Thyroid gland (tissue), 4 donors: ENCODE results near the gene DUX4. TPM values are rescaled to one million over a fixed set of nuclear protein-coding genes. Genes with fewer than 3 reads are reported as not detected.
A peak's percentile ranks its signal among the peaks of the same experiment; 100 is the strongest.
"Not testable (repeated sequence)": the region's sequence is repeated elsewhere in the genome, so short reads cannot be mapped to it uniquely, and the experiment has no call there.

Experiments used
- DNase-seq, 2 donors: peaks; one replicate each; pipeline ENCODE4 v3.0.0-alpha.2; 2019
- H3K27ac ChIP-seq, 3 donors: fragments of 200-600 bp; sonication (generic); 1 replicate in 2 of 3; 2 replicates in 1 of 3; pipeline ENCODE4 v1.5.1; 2016 to 2019; ENCODE audit warnings: mild to moderate bottlenecking in 1 of 3, moderate library complexity in 1 of 3
- H3K27me3 ChIP-seq: fragments of 200-600 bp; sonication (generic); one replicate; pipeline ENCODE4 v1.5.1; 2019
- H3K36me3 ChIP-seq, 2 donors: fragments of 200-600 bp; sonication (generic); one replicate each; pipeline ENCODE4 v1.5.1; 2016 to 2019
- H3K4me1 ChIP-seq, 2 donors: fragments of 200-600 bp; sonication (generic); one replicate each; pipeline ENCODE4 v1.5.1; 2017 to 2019
- H3K4me3 ChIP-seq, 3 donors: fragments of 200-600 bp; sonication (generic); replicated peaks in 1 of 3; 1 replicate in 2 of 3; 2 replicates in 1 of 3; pipeline ENCODE4 v1.5.1; 2016; ENCODE audit warnings: mild to moderate bottlenecking in 1 of 3
- H3K9me3 ChIP-seq: fragments of 200-600 bp; sonication (generic); one replicate; pipeline ENCODE4 v1.5.1; 2017
- WGBS, 2 donors: methylation state at CpG; one replicate each; pipeline ENCODE4 v1.1.5; 2017; 5-methylcytosine and 5-hydroxymethylcytosine counted together
- intact Hi-C: fragments of 100-400 bp; cut with DNase I; formaldehyde crosslinking; loops from one replicate; pipeline ENCODE4 v1.15.1; 2023
- small RNA-seq: library from RNA; depleted of rRNA; stranded (forward); fragments of <200 nt; gene quantifications from one replicate; pipeline ENCODE3, GENCODE V24; 2016
- total RNA-seq, 4 donors: library from RNA; depleted of rRNA; stranded (reverse); fragments of >200 nt; gene quantifications; one replicate each; pipeline ENCODE4 v1.2.3, GENCODE V29; 2016

The DUX4 gene
- not detected for total RNA-seq

DNA sequence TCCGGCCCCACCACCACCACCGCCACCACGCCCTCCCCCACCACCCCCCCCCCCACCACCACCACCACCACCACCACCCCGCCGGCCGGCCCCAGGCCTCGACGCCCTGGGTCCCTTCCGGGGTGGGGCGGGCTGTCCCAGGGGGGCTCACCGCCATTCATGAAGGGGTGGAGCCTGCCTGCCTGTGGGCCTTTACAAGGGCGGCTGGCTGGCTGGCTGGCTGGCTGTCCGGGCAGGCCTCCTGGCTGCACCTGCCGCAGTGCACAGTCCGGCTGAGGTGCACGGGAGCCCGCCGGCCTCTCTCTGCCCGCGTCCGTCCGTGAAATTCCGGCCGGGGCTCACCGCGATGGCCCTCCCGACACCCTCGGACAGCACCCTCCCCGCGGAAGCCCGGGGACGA, at the start of gene DUX4:
Gene DUX4, plus strand, starts transcription at position 347 of the 400 bp plus-strand sequence. Its CDS starts 0 bp downstream, at position 347.
- H3K27me3 ChIP-seq, H3K4me1 ChIP-seq, H3K27ac ChIP-seq, intact Hi-C loops, H3K4me3 ChIP-seq, H3K9me3 ChIP-seq, H3K36me3 ChIP-seq, DNase-seq: not testable (repeated sequence)
- 92% methylated on average over 5 of the region's 32 CpGs; no CpG with 5 or more reads in 1 of the 2 donors for WGBS, 2 donors

GRCh38 chr4:190175436-190175835, 1.9 kb downstream of the DUX4 start:
- H3K27ac ChIP-seq, H3K27me3 ChIP-seq, intact Hi-C loops, DNase-seq, H3K4me1 ChIP-seq, H3K4me3 ChIP-seq, H3K9me3 ChIP-seq, H3K36me3 ChIP-seq: not testable (repeated sequence)
- WGBS, 2 donors = 52 to 77% methylated on average over 5 to 6 of the region's 33 CpGs

GRCh38 chr4:190177727-190178605, 4.4 kb downstream of the DUX4 start:
- intact Hi-C loops, DNase-seq, H3K36me3 ChIP-seq, H3K9me3 ChIP-seq, H3K27me3 ChIP-seq, H3K4me1 ChIP-seq, H3K27ac ChIP-seq, H3K4me3 ChIP-seq: not testable (repeated sequence)
- WGBS, 2 donors = 41 to 42% methylated on average over 3 to 5 of the region's 6 CpGs

GRCh38 chr4:190178606-190178990, 5.0 kb downstream of the DUX4 start:
- H3K4me3 ChIP-seq, H3K36me3 ChIP-seq, H3K4me1 ChIP-seq, intact Hi-C loops, DNase-seq, H3K27me3 ChIP-seq, H3K27ac ChIP-seq, H3K9me3 ChIP-seq: not testable (repeated sequence)
- 0 to 12% methylated on average over 1 to 4 of the region's 4 CpGs for WGBS, 2 donors

- WGBS, 2 donors = 28 to 37% methylated on average over 2 of the region's 2 CpGs
- H3K36me3 ChIP-seq, intact Hi-C loops, H3K9me3 ChIP-seq, H3K4me3 ChIP-seq, H3K27me3 ChIP-seq, H3K4me1 ChIP-seq, H3K27ac ChIP-seq: not testable (repeated sequence)
- peak in 1 of 2 donors; percentile 0 for DNase-seq
Observed at GRCh38 chr4:190179030-190179739, 5.6 kb downstream of the DUX4 start.

DNA sequence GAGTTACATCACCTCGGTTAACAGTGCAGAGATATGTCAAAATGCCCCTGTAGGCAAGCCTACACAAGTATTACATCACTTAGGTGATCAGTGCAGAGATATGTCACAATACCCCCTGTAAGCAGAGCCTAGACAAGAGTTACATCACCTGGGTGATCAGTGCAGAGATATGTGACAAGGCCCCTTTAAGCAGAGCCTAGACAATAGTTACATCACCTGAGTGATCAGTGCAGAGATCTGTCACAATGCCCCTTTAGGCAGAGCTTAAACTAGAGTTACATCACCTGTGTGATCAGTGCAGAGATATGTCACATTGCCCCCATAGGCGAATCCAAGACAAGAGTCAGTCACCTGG, 6.1 kb downstream of the DUX4 start:
- H3K27ac ChIP-seq, H3K36me3 ChIP-seq, H3K4me3 ChIP-seq, DNase-seq, H3K27me3 ChIP-seq, H3K4me1 ChIP-seq, H3K9me3 ChIP-seq, intact Hi-C loops: not testable (repeated sequence)
- 36 to 67% methylated on average over 1 to 2 of the region's 2 CpGs for WGBS, 2 donors

DNA sequence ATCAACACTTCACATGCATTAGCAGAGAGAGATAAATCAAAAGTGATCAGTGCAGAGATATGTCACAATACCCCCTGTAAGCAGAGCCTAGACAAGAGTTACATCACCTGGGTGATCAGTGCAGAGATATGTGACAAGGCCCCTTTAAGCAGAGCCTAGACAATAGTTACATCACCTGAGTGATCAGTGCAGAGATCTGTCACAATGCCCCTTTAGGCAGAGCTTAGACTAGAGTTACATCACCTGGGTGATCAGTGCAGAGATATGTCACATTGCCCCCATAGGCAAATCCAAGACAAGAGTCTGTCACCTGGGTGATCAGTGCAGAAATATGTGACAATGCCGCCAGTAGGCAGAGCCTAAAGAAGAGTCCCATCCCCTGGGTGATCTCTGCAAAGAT, 7.4 kb downstream of the DUX4 start:
- no CpG with 5 or more reads among the region's 1 CpG for WGBS, 2 donors
- H3K4me1 ChIP-seq, H3K9me3 ChIP-seq, H3K27me3 ChIP-seq, intact Hi-C loops, DNase-seq, H3K4me3 ChIP-seq, H3K27ac ChIP-seq, H3K36me3 ChIP-seq: not testable (repeated sequence)

DNA sequence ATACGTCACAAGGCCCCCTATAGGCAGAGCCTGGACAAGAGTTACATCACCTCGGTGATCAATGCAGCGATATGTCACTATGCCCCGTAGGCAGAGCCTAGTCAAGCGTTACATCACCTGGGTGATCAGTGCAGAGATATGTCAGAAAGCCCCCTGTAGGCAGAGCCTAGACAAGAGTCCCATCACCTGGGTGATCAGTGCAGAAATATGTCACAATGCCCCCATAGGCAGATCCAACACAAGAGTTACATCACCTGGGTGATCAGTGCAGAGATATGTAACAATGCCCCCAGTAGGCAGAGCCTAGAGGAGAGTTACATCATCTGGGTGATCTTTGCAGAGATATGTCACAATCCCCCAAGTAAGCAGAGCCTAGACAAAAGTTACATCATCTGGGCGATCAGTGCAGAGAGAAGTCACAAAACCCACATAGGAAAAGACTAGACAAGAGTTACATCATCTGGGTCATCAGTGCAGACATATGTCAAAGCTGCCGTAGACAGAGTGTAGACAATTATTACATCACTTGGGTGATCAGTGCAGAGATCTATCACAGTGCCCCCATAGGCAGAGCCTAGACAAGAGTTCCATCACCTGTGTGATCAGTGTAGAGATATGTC, 8.0 kb downstream of the DUX4 start:
- H3K27ac ChIP-seq, H3K4me3 ChIP-seq, H3K9me3 ChIP-seq, intact Hi-C loops, H3K27me3 ChIP-seq, H3K4me1 ChIP-seq, H3K36me3 ChIP-seq: not testable (repeated sequence)
- peak in 1 of 2 donors; percentile 1 for DNase-seq
- no CpG with 5 or more reads among the region's 7 CpGs for WGBS, 2 donors

- H3K36me3 ChIP-seq, H3K4me3 ChIP-seq, H3K4me1 ChIP-seq, H3K9me3 ChIP-seq, H3K27me3 ChIP-seq, intact Hi-C loops, H3K27ac ChIP-seq: not testable (repeated sequence)
- DNase-seq = peak; percentile 1 to 3
- 78 to 82% methylated on average over 45 to 60 of the region's 73 CpGs for WGBS, 2 donors
Observed at GRCh38 chr4:190203510-190203909, 29.9 kb downstream of the DUX4 start.

Small RNA genes lying within 50 kb of the gene (small RNA-seq; reads per million reads assigned to genes)
- gene AC215524.1 = not detected

Other genes starting within 250 kb of the DUX4 start
- gene FRG1, start 232.9 kb upstream of the DUX4 start, total RNA-seq = 10 to 100 TPM; 26.7 to 50.9 (median 35.2) TPM
- gene FRG2, start 146.5 kb upstream of the DUX4 start, total RNA-seq = not detected
- not detected for gene DBET, start 109.3 kb upstream of the DUX4 start, total RNA-seq